Chondrocyte (in vitro differentiated cells): Measurements from ENCODE around the gene TMEM121. TPM values are rescaled to one million over a fixed set of nuclear protein-coding genes. Genes with fewer than 3 reads are reported as not detected.

ENCODE experiments used
- DNase-seq: peaks from one replicate; pipeline ENCODE4 v3.0.0; 2021; ENCODE audit warnings: mixed read lengths, low spot score
- H3K27ac Mint-ChIP-seq: one replicate; pipeline ENCODE4 v1.8.0; 2021; ENCODE audit warnings: mild to moderate bottlenecking, moderate library complexity, mixed read lengths; ENCODE audit not compliant: unreplicated experiment
- H3K27me3 Mint-ChIP-seq: 2 replicates; pipeline ENCODE4 v1.8.0; 2021; ENCODE audit warnings: low read depth, mixed read lengths
- H3K36me3 Mint-ChIP-seq: 2 replicates; pipeline ENCODE4 v1.8.0; 2021; ENCODE audit warnings: low read depth, mixed read lengths
- H3K4me1 Mint-ChIP-seq: 2 replicates; pipeline ENCODE4 v1.8.0; 2021; ENCODE audit warnings: low read depth, mild to moderate bottlenecking, mixed read lengths
- H3K4me3 Mint-ChIP-seq: one replicate; pipeline ENCODE4 v1.8.0; 2021; ENCODE audit warnings: mild to moderate bottlenecking, moderate library complexity, mixed read lengths; ENCODE audit not compliant: unreplicated experiment
- H3K9me3 Mint-ChIP-seq: 2 replicates; pipeline ENCODE4 v1.8.0; 2021; ENCODE audit warnings: low read depth, mixed read lengths
- total RNA-seq: library from RNA; stranded (reverse); gene quantifications from 3 replicates; pipeline ENCODE4 v1.2.1, GENCODE V29; 2021
- TF ChIP-seq, protein P1 (sequence below): fragments of 200-600 bp; sonication (generic); IDR thresholded peaks from 2 replicates; pipeline ENCODE4 v1.5.0; 2021; ENCODE audit warnings: antibody characterized with exemption, mild to moderate bottlenecking, moderate library complexity

The TMEM121 gene
- total RNA-seq, 1 donor from 2014 or later = 6.0 TPM

- H3K9me3 Mint-ChIP-seq = no peaks in the 10 kb centered on the region
- TF ChIP-seq, protein P1, sequence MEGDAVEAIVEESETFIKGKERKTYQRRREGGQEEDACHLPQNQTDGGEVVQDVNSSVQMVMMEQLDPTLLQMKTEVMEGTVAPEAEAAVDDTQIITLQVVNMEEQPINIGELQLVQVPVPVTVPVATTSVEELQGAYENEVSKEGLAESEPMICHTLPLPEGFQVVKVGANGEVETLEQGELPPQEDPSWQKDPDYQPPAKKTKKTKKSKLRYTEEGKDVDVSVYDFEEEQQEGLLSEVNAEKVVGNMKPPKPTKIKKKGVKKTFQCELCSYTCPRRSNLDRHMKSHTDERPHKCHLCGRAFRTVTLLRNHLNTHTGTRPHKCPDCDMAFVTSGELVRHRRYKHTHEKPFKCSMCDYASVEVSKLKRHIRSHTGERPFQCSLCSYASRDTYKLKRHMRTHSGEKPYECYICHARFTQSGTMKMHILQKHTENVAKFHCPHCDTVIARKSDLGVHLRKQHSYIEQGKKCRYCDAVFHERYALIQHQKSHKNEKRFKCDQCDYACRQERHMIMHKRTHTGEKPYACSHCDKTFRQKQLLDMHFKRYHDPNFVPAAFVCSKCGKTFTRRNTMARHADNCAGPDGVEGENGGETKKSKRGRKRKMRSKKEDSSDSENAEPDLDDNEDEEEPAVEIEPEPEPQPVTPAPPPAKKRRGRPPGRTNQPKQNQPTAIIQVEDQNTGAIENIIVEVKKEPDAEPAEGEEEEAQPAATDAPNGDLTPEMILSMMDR = no peak
- no peak for DNase-seq
- no peaks in the 10 kb centered on the region for H3K36me3 Mint-ChIP-seq
- H3K4me1 Mint-ChIP-seq = peaks cover 5% of the 10 kb centered on the region
- H3K4me3 Mint-ChIP-seq = no peak overlapping the region
- H3K27ac Mint-ChIP-seq = no peak overlapping the region
- no peaks in the 10 kb centered on the region for H3K27me3 Mint-ChIP-seq
Observed at GRCh38 chr14:105494606-105494929, 31.8 kb upstream of the TMEM121 start.

DNA sequence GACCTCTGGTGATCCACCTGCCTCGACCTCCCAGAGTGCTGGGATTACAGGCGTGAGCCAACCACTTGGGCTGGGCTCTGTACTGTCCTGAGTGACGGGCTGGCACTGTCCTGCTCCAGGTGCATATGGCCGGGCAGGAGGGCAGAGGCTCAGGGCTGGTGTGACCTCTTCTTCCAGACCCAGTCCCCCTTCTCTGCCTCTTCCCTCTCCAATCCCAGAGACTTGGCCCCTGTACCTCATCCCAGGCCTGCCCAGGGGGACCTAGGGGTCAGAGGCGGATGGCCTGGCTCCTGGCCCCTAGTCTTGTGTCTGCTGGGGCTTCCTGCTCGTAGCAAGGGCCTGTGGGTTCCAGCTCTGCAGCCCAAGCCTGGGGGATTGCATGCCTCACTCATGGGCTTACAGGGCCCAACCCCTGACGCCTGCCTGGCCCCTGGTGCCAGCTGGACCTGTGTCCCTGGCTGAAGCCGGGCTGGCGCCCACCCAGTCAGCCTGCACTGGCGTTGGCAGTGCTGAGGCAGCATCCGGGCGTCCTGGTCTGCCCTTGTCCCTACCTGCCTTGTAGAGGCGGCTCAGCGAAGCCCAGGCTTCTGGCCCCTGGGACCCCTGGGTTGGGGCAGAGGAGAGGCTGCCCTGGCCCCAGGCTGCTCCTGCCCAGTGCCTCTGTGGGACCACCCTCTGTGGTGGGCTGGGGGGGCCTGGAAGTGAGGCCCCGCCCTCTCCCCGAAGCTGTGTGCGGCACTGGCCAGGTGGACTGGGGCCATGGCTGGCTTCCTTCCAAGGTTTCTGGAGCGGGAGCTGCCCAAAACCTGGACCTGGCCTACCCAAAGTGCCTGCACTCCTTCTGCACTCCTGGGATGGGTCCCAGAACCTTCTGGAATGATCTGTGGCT lies 31.0 kb upstream of the TMEM121 start:
- H3K9me3 Mint-ChIP-seq = no peaks in the 10 kb centered on the region
- no peaks in the 10 kb centered on the region for H3K36me3 Mint-ChIP-seq
- TF ChIP-seq, protein P1 = no peak
- no peak overlapping the region for H3K4me3 Mint-ChIP-seq
- no peaks in the 10 kb centered on the region for H3K27me3 Mint-ChIP-seq
- no peak overlapping the region for H3K27ac Mint-ChIP-seq
- peak; percentile 86 for DNase-seq
- H3K4me1 Mint-ChIP-seq = peaks cover 3% of the 10 kb centered on the region

DNA sequence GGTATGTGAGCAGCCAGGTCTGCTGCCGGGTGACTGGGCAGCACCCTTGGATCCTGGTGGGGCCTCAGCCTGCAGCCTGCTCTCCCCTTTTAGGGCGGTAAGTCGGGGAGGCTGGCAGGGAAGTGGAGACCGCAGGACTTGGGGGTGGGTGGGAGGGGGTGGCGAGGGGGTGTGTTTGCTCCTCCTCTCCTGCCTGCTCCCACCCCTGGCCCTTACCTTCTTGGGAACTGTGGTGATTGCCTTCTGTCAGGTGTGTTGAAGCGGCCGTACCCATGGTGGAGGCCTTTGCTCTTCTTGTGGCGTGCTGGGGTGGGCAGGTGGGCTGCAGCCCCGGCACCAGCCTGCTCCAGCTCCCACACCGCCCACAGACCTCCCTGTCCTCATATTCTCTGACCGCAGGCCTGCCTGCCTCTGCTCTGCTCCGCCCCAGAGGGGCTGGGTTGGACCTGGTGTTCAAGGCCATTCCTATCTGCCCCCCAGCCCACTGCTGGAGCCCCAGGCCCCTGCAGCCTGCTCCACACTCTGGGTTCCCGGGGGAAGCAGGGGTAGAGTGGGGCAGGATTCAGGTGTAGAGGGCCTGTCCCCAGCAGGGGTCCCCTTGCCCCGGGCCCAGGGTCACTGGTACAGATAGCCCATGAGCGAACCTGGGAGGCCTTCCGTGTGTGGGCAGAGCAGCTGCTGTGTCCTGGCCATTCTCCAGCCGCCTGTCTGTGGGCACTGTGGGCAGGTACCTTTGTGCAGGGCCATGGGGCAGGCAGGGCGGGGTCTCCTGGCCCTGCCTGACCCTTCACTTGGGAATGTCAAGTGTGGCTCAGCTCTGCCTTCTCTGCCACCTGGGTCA lies 30.2 kb upstream of the TMEM121 start:
- TF ChIP-seq, protein P1 = no peak
- no peaks in the 10 kb centered on the region for H3K27me3 Mint-ChIP-seq
- DNase-seq = peak; percentile 85
- no peaks in the 10 kb centered on the region for H3K9me3 Mint-ChIP-seq
- H3K4me3 Mint-ChIP-seq = no peak overlapping the region
- H3K27ac Mint-ChIP-seq = no peak overlapping the region
- peaks cover 3% of the 10 kb centered on the region for H3K4me1 Mint-ChIP-seq
- no peaks in the 10 kb centered on the region for H3K36me3 Mint-ChIP-seq

GRCh38 chr14:105496831-105497591 lies 29.4 kb upstream of the TMEM121 start:
- Mint-ChIP-seq H3K9me3 (no peaks in the 10 kb centered on the region), H3K4me1 (no peaks in the 10 kb centered on the region), H3K4me3 (no peak overlapping the region), H3K36me3 (no peaks in the 10 kb centered on the region), H3K27ac (no peak overlapping the region), H3K27me3 (no peaks in the 10 kb centered on the region)
- DNase-seq = peak; percentile 91
- TF ChIP-seq, protein P1 = no peak
